CD4-positive, alpha-beta T cell (primary cell): Measurements from ENCODE around the gene FYCO1. TPM values are rescaled to one million over a fixed set of nuclear protein-coding genes. Genes with fewer than 3 reads are reported as not detected.
A peak's percentile ranks its signal among the peaks of the same experiment; 100 is the strongest.

Source experiments
- ATAC-seq: fragments of 200-7000 bp; cut with Tn5 transposase; one replicate; pipeline ENCODE4 v1.10.0; 2022; ENCODE audit warnings: mild to moderate bottlenecking; ENCODE audit not compliant: poor library complexity
- CTCF ChIA-PET: fragments of 350-600 bp; sonication (Branson Sonifier 250); formaldehyde crosslinking; loops from one replicate; lab custom pipeline; 2021; ENCODE audit warnings: antibody characterized with exemption, inconsistent platforms; lab: Charles Lee
- POLR2A ChIA-PET: fragments of 350-600 bp; sonication (Branson Sonifier 250); formaldehyde crosslinking; loops from one replicate; lab custom pipeline; 2021; ENCODE audit warnings: antibody characterized with exemption, inconsistent platforms; lab: Charles Lee
- DNase-seq, 14 experiments: peaks; one replicate each; pipeline ENCODE4 v3.0.0-alpha.2; 2013 to 2020; ENCODE audit warnings: mixed read lengths in 2 of 14
- H3K27ac ChIP-seq, 2 donors: one replicate each; pipeline versions ENCODE4 v1.5.1 to v1.7.0; 2013; ENCODE audit warnings: low read length in 2 of 2, low read depth in 1 of 2, mild to moderate bottlenecking in 1 of 2
- H3K27me3 ChIP-seq, 2 experiments: 1 replicate in 1 of 2; 2 replicates in 1 of 2; pipeline versions ENCODE4 v1.6.1 to v1.7.0; 2013; ENCODE audit warnings: low read length in 2 of 2, control low read depth in 1 of 2, mild to moderate bottlenecking in 1 of 2, moderate library complexity in 1 of 2; ENCODE audit not compliant: insufficient read depth in 2 of 2, control insufficient read depth in 1 of 2
- H3K36me3 ChIP-seq: one replicate; pipeline ENCODE4 v1.6.1; 2013; ENCODE audit warnings: low read length, control low read depth; ENCODE audit not compliant: insufficient read depth
- H3K4me1 ChIP-seq: one replicate; pipeline ENCODE4 v1.6.1; 2013; ENCODE audit warnings: low read length, control low read depth; ENCODE audit not compliant: insufficient read depth
- H3K4me3 ChIP-seq: one replicate; pipeline ENCODE4 v1.5.1; 2013; ENCODE audit warnings: mild to moderate bottlenecking, low read length, moderate library complexity
- H3K9me3 ChIP-seq, 2 experiments: 1 replicate in 1 of 2; 2 replicates in 1 of 2; pipeline versions ENCODE4 v1.6.1 to v1.7.0; 2013; ENCODE audit warnings: low read length in 2 of 2, mild to moderate bottlenecking in 2 of 2, control low read depth in 1 of 2, moderate library complexity in 1 of 2; ENCODE audit not compliant: control insufficient read depth in 1 of 2, insufficient read depth in 1 of 2
- H3K27ac Mint-ChIP-seq: one replicate; pipeline ENCODE4 v1.8.0; 2020; ENCODE audit warnings: mixed read lengths
- H3K27me3 Mint-ChIP-seq: one replicate; pipeline ENCODE4 v1.8.0; 2021; ENCODE audit warnings: mixed read lengths
- H3K36me3 Mint-ChIP-seq: one replicate; pipeline ENCODE4 v1.8.0; 2021; ENCODE audit warnings: low read depth, mixed read lengths
- H3K4me1 Mint-ChIP-seq: one replicate; pipeline ENCODE4 v1.8.0; 2021; ENCODE audit warnings: low read depth, mixed read lengths
- H3K4me3 Mint-ChIP-seq: one replicate; pipeline ENCODE4 v1.8.0; 2020; ENCODE audit warnings: mild to moderate bottlenecking, mixed read lengths
- H3K9me3 Mint-ChIP-seq: one replicate; pipeline ENCODE4 v1.8.0; 2020; ENCODE audit warnings: mixed read lengths
- CTCF ChIP-seq: fragments of 200-600 bp; IDR thresholded peaks from one replicate; pipeline ENCODE4 v1.8.0; 2022; ENCODE audit warnings: antibody characterized with exemption, mild to moderate bottlenecking
- intact Hi-C, 2 experiments: fragments of 100-400 bp; cut with DNase I in 1 of 2; cut with micrococcal nuclease in 1 of 2; formaldehyde crosslinking; loops; one replicate each; pipeline versions ENCODE4 v1.15.1 to v1.9.0; 2023 to 2025; cut with DNase I, micrococcal nuclease
- total RNA-seq, 174 experiments: library from RNA in 2 of 174; stranded (reverse) in 2 of 174; gene quantifications; one replicate each; pipeline ENCODE4 v1.2.3 and lab custom pipeline; 2021 to 2026

The FYCO1 gene
- total RNA-seq, 2 experiments from 2014 or later = 17.4 to 20.1 TPM

GRCh38 chr3:45892161-45892560 lies 103.5 kb downstream of the FYCO1 start:
- H3K9me3 Mint-ChIP-seq = no peaks in the 10 kb centered on the region
- intact Hi-C loops = loop anchor here in 1 of 2 experiments (1.0 kb wide), 1 partner anchor 22 kb away; no protein-coding TSS in a partner anchor
- Histone ChIP-seq H3K4me3 (no peak overlapping the region), H3K4me1 (peaks cover 20% of the 10 kb centered on the region), H3K36me3 (no peaks in the 10 kb centered on the region), H3K9me3 (no peaks in the 10 kb centered on the region), H3K27me3 (no peaks in the 10 kb centered on the region), H3K27ac (no peak overlapping the region)
- H3K36me3 Mint-ChIP-seq = no peaks in the 10 kb centered on the region
- H3K27ac Mint-ChIP-seq = peak overlapping the region; percentile 75
- DNase-seq (no peak), ATAC-seq (no peak)
- peaks cover 4% of the 10 kb centered on the region for H3K27me3 Mint-ChIP-seq
- ChIA-PET POLR2A (interaction anchor here (1.0 kb wide), 2 partner anchors 19 to 38 kb away, joined by 3 read pairs; no protein-coding TSS in a partner anchor), CTCF (interaction anchor here (1.2 kb wide), 1 partner anchor 51 kb away, joined by 3 read pairs; no protein-coding TSS in a partner anchor)
- H3K4me3 Mint-ChIP-seq = no peak overlapping the region
- no peak for TF ChIP-seq CTCF
- H3K4me1 Mint-ChIP-seq = peaks cover 58% of the 10 kb centered on the region

GRCh38 chr3:45890405-45890804 lies 105.2 kb downstream of the FYCO1 start:
- no peaks in the 10 kb centered on the region for H3K9me3 ChIP-seq
- no peak for TF ChIP-seq CTCF
- ChIA-PET POLR2A (interaction anchor here (1.0 to 1.5 kb wide), 5 partner anchors 9 to 49 kb away, joined by 3 to 6 read pairs (median 4); partner anchors contain the start of gene LZTFL1), CTCF (no interaction called here)
- DNase-seq = peak in 6 of 14 experiments; percentile 12 to 70 (median 49)
- H3K36me3 ChIP-seq = no peaks in the 10 kb centered on the region
- H3K4me1 Mint-ChIP-seq = peaks cover 69% of the 10 kb centered on the region
- H3K27ac Mint-ChIP-seq = peak overlapping the region; percentile 69
- H3K27ac ChIP-seq = no peak overlapping the region
- H3K36me3 Mint-ChIP-seq = no peaks in the 10 kb centered on the region
- peak; percentile 32 for ATAC-seq
- H3K27me3 ChIP-seq = no peaks in the 10 kb centered on the region
- no peak overlapping the region for H3K4me3 ChIP-seq
- peaks cover 4% of the 10 kb centered on the region for H3K27me3 Mint-ChIP-seq
- H3K9me3 Mint-ChIP-seq = no peaks in the 10 kb centered on the region
- H3K4me3 Mint-ChIP-seq = peak overlapping the region; percentile 81
- intact Hi-C loops = no loop called here
- peaks cover 26% of the 10 kb centered on the region for H3K4me1 ChIP-seq

- Mint-ChIP-seq H3K27me3 (peaks cover 4% of the 10 kb centered on the region), H3K9me3 (no peaks in the 10 kb centered on the region), H3K4me3 (no peak overlapping the region), H3K4me1 (peaks cover 67% of the 10 kb centered on the region), H3K36me3 (no peaks in the 10 kb centered on the region), H3K27ac (peak overlapping the region; percentile 55)
- POLR2A ChIA-PET = interaction anchor here (0.7 kb wide), 1 partner anchor 933 kb away, joined by 5 read pairs; no protein-coding TSS in a partner anchor
- CTCF ChIA-PET = no interaction called here
- Histone ChIP-seq H3K27me3 (no peaks in the 10 kb centered on the region), H3K4me3 (no peak overlapping the region), H3K36me3 (no peaks in the 10 kb centered on the region), H3K27ac (no peak overlapping the region), H3K4me1 (peaks cover 23% of the 10 kb centered on the region), H3K9me3 (no peaks in the 10 kb centered on the region)
- DNase-seq = no peak
- TF ChIP-seq CTCF = no peak
- intact Hi-C loops = loop anchor here in 1 of 2 experiments (5.0 kb wide), 1 partner anchor 47 kb away; the partner anchor contains the start of gene LZTFL1
- ATAC-seq = no peak
Observed at GRCh38 chr3:45889337-45889736, 106.3 kb downstream of the FYCO1 start.
